HG03045 (cell line): ENCODE data around the gene MRTO4.
A peak's percentile ranks its signal among the peaks of the same experiment; 100 is the strongest.
"Not testable (repeated sequence)": the region's sequence is repeated elsewhere in the genome, so short reads cannot be mapped to it uniquely, and the experiment has no call there.

Experiments
- ATAC-seq: cut with Tn5 transposase; IDR thresholded peaks from one replicate; pipeline ENCODE4 v1.9.1; 2021; ENCODE audit warnings: mild to moderate bottlenecking, moderate library complexity; ENCODE audit not compliant: unreplicated experiment

Gene MRTO4

GRCh38 chr1:19251305-19252196 is at the start of gene MRTO4, which contains the start of gene EMC1:
MRTO4 (plus strand) TSS chr1:19251805; CDS start chr1:19251836, 31 bp downstream.
EMC1 (minus strand) TSS chr1:19251524; CDS start chr1:19251509, 15 bp downstream.
- peak; percentile 85 for ATAC-seq

GRCh38 chr1:19202396-19202795 is 49.2 kb upstream of the MRTO4 start:
- no peak for ATAC-seq

DNA sequence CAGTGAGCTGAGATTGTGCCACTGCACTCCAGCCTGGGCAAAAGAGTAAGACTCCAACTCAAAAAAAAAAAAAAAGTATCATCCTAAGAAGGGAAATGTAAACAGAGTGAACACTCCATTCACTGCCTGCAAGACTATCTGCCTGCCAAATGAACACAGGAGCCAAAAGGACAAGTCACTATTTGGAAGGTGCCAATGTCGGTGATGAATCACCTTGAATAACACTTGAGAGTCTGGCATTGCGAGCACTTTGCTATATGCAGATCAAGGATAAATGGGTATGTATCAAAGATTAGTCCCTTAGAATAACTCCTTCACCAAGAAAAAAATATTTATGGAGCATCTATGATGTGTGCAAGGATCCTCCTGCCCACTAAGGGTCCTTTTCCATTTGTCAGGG is 48.2 kb upstream of the MRTO4 start:
- ATAC-seq, result no peak

DNA sequence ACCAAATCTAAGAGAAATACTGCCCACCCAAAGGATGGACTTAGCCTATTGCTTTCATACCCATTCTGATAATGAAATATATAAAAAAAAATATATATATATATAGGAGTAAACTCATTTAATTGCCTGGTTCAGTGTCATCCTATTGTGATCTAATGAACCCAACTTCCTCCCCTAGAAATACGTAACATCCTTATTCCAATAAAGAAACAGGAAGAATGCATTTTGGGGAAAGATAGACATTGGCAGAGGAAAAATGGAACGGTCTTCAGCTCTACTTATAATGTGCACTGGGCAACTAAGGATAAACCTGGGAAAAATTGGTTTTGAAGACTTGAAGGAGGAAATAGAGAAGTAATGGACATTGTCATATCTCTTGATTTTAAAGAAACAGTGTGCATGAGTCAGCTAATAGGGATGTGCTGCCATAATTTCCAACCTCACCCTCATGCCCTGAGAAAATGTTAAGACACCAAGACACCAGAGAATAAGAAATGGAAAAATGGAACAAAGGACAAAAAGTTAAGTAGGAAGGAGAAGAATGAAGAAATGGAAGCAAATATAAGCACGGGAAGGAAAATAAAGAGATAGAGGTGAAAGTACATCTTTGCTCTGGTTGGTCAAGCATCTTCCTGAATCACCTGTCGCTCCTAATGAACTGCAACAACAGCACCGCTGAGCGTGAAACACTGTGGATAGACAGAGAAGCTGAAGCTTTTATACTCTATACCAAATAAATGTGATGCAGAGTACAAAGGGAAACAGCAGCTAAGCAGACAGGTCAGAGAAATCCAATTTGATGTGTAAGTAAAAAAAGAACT is 46.9 kb upstream of the MRTO4 start:
- no peak for ATAC-seq

- ATAC-seq, result no peak
Measured at GRCh38 chr1:19205403-19205802, 46.2 kb upstream of the MRTO4 start.

DNA sequence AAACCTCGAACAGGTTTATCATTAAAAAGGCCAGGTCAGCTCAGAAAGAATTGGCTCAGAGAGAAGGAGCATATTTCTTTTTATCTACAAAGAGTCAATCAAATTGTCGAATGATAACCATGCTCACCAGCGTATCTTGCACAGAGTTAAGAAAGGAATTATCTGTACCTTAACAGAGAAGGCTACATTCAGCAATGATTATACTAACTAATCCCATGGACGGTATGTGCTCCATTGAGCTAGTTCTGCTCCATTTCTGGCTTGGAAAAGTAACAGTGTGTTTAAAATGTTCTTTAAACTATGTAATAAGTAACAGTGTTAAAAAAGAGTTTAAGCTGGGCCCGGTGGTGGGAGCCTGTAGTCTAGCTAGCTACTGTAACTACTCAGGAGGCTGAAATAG is 45.8 kb upstream of the MRTO4 start:
- ATAC-seq, result no peak

DNA sequence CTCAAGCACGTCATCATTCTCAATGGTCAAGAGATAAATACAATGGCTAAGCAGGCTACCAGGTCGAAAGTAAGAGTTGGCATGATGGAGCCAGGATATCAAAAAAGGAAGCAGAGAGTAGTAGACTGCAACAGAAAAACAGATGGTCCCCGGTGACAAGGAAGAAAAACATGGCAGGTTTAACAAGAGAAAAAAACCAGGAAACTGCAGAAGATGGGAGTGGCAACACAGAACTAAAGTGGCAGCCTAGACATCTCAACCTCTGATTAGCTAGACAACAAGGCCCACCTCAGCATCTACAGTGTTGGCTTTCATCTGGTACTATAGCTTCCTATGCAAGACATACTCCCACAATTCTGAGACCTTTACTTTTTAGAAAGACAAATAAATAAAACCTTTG is 44.7 kb upstream of the MRTO4 start:
- ATAC-seq, result no peak

DNA sequence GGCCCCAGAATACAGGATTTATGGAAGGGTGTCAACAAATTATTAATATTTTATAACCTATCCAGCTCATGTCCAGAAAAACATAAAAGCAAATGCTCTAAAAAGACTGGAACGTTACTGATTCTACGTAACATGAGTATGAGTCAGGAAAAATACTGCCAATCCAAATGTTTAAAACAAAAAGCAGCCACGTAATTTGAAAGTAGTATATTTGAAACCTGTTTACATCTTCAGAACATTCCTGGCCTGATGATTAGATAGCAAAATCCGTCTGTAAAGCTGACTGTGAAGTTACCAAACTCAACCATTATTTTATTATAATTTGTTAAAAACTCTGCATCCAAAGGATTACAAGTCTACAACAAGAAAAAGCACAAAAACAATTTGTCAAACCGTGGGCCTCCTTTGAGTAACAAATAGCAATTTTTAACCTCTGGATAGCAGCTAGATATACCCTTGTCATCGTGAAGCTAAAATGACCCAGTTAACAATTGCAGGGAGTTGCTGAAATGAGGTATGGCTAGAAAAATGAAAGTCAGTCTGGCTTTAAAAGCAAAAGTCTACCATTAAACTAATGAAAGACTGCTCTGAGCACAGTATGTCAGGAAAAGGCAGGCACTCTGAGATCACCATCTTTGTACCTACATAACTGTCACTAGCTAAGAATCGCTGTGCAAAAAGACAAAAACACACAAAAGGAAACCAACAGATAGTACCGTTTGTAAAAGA is 42.7 kb upstream of the MRTO4 start:
- no peak for ATAC-seq

GRCh38 chr1:19209439-19209989 is 42.1 kb upstream of the MRTO4 start:
- ATAC-seq, result peak; percentile 48

- ATAC-seq, result peak; percentile 77
Measured at GRCh38 chr1:19209990-19210771, 41.4 kb upstream of the MRTO4 start, which contains the start of gene UBR4. UBR4 (minus strand) TSS chr1:19210266; CDS start chr1:19210248, 18 bp downstream.

DNA sequence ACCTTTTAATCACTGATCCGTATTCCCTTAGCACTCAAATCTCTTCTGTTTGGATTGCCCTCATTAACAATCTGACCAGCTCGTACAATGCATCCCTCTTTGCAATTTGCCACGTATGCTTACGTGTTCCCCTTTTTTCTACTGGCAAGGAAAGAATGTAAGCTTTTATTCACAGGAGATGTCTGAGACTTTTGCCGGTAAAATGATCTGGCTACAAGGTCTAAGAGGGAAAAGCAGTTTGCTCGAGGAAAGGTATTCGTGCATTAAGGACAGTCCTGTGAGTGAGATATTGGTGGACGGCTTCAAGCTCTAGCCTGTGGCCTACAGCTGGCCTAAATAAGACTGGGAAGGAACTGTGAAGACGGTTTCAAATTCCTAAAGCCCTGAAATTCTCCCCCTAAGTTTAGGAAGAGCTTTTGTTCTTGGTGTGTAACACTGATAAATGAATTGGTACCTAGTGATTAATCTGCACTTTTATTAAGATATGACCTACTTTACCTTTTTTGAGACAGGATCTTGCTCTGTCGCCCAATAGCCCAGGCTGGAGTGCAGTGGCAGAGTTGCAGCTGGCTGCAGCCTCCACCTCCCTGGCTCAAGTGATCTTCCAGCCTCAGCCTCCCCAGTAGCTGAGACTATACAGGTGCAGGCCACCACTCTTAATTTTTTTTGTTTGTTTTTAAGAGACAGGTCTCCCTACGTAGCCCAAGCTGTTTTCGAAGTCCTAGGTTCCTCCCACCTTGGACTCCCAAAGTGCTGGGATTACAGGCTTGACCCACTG is 40.6 kb upstream of the MRTO4 start:
- ATAC-seq, result no peak

- no peak for ATAC-seq
Measured at GRCh38 chr1:19212167-19212566, 39.4 kb upstream of the MRTO4 start.

DNA sequence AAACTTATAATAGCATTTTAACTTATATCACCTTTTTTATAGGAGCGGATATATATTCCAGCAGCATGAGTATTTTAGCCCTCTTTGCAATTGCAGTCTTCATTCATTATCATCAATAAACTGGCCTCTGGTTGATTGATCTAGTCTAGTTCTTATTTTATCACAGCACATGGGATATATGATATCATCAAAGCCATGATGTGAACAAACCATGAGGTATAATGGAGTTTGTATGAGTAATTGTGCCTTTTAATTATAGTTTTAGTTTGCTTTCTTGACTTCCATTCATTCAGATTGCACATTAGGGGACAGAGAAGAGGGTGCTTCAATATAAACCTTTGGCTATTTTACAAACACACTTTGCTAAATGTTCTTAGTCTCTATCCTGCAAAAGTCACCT is 38.0 kb upstream of the MRTO4 start:
- ATAC-seq, result no peak

DNA sequence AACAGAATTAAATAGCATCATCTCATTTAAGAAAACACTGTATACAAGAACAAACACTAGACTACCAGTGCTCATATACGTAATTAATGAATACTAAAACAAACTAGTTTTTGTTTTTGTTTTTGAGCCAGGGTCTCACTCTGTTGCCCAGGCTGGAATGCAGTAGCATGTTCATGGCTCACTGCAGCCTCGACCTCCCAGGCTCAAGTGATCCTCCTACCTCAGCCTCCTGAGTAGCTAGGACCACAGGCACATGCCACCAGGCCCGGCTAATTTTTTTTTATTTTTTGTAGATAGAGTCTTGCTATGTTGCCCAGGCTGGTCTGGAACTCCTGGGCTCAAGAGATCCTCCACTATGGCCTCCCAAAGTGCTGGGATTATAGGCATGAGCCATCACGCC is 35.0 kb upstream of the MRTO4 start:
- ATAC-seq, result not testable (repeated sequence)

- ATAC-seq, result no peak
Measured at GRCh38 chr1:19219451-19219850, 32.2 kb upstream of the MRTO4 start.

DNA sequence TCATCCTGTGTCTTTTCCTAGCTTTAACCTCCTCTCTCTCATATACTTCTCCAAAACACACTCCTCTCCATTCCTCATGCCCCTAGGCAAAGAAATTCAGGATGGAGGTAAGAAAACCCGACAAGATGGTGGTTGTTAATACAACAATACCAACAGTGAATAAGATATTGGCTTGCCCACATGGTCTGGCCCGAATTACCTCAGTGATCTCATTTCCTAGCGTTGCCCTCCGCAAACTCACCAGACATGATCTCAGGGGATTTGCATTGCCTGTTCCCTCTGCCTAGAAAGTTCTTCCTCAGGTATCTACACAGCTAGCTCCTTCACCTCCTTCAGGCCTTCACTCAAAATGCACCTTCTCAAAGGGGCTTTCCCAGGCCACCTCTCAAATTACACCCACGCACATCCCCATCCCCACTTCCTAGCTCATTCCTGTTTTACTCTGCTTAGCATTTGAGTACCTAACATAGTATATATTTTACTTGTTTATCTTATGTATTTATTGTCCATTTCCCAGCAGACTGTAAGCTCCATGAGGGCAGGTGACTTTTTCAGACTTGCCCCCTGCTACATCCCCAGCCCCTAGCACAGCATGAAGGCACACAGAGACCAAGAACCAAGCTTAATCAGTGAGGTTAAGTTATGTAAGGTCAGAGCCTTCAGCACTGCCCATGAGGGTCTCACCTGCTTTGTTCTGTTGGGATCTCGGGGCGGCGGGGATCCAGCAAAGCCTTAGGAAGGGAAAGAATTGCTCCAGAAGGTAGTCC is 31.3 kb upstream of the MRTO4 start:
- no peak for ATAC-seq

- no peak for ATAC-seq
Measured at GRCh38 chr1:19220991-19221390, 30.6 kb upstream of the MRTO4 start.

DNA sequence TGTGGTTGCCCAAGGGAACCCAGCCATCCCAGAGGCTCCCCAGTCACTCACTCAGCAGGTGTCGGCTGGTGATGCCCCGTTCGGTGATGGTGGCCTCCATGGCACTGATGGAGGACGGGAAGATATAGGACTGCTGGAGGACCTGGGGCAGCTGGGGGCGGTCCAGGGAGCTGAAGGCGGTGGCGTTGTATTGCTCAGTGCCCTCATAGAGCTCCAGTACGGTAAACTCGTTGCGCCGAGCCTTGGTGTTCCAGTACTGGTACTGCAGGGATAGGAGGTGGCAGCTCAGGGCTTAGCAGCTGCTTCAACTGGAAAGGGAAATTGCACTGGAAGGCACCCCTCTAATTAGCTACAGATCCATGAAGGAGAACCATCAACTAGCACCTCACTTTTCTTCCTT is 29.0 kb upstream of the MRTO4 start:
- no peak for ATAC-seq
